Mesothelial cell of epicardium (in vitro differentiated cells): Measurements from ENCODE around the gene ROBO2. TPM values are rescaled to one million over a fixed set of nuclear protein-coding genes. Genes with fewer than 3 reads are reported as not detected.

Experiments used
- DNase-seq, 2 experiments: peaks; one replicate each; pipeline ENCODE4 v3.0.0; 2021; ENCODE audit warnings: low spot score in 2 of 2; ENCODE audit not compliant: unreplicated experiment in 2 of 2
- H3K27ac Mint-ChIP-seq: 2 replicates; pipeline ENCODE4 v1.8.0; 2021; ENCODE audit warnings: mixed read lengths
- H3K27me3 Mint-ChIP-seq: 2 replicates; pipeline ENCODE4 v1.8.0; 2021; ENCODE audit warnings: low read depth, mixed read lengths
- H3K36me3 Mint-ChIP-seq: 2 replicates; pipeline ENCODE4 v1.8.0; 2021; ENCODE audit warnings: mixed read lengths
- H3K4me1 Mint-ChIP-seq: 2 replicates; pipeline ENCODE4 v1.8.0; 2021; ENCODE audit warnings: mixed read lengths
- H3K4me3 Mint-ChIP-seq: 2 replicates; pipeline ENCODE4 v1.8.0; 2021; ENCODE audit warnings: mild to moderate bottlenecking, moderate library complexity, mixed read lengths
- H3K9me3 Mint-ChIP-seq: 2 replicates; pipeline ENCODE4 v1.8.0; 2021; ENCODE audit warnings: mixed read lengths
- CTCF ChIP-seq: fragments of 200-600 bp; sonication (generic); IDR thresholded peaks from one replicate; pipeline ENCODE4 v1.5.0; 2021; ENCODE audit warnings: antibody characterized with exemption; ENCODE audit not compliant: unreplicated experiment
- total RNA-seq: library from RNA; stranded (reverse); gene quantifications from 3 replicates; pipeline ENCODE4 v1.2.1, GENCODE V29; 2021

The ROBO2 gene
- total RNA-seq, 1 donor from 2014 or later: 82.3 TPM

DNA sequence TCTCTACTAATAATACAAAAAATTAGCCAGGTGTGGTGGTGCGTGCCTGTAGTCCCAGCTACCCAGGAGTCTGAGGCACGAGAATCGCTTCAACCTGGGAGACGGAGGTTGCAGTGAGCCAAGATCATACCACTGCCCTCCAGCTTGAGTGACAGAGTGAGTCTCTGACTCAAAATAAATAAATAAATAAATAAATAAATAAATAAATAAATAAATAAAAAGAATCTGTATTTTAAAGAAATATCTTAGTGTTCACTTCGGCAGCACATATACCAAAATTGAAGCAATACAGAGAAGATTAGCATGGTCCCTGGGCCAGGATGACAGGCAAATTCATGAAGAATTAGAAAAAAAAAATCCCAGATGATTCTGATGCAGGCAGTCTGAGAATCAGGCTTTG, 51.9 kb downstream of the ROBO2 start:
- no peak for DNase-seq
- Mint-ChIP-seq H3K36me3 (no peaks in the 10 kb centered on the region), H3K27ac (no peak overlapping the region)

GRCh38 chr3:77093101-77093500, 53.2 kb downstream of the ROBO2 start:
- DNase-seq: no peak
- TF ChIP-seq CTCF: no peak
- Mint-ChIP-seq H3K36me3 (peaks cover 5% of the 10 kb centered on the region), H3K4me3 (no peak overlapping the region), H3K27ac (no peak overlapping the region), H3K4me1 (peaks cover 8% of the 10 kb centered on the region), H3K9me3 (peaks cover 17% of the 10 kb centered on the region), H3K27me3 (no peaks in the 10 kb centered on the region)

More for the DNA sequence above, 51.9 kb downstream of the ROBO2 start:
- H3K4me3 Mint-ChIP-seq: no peak overlapping the region
- no peaks in the 10 kb centered on the region for H3K27me3 Mint-ChIP-seq
- H3K4me1 Mint-ChIP-seq: peaks cover 8% of the 10 kb centered on the region
- peaks cover 11% of the 10 kb centered on the region for H3K9me3 Mint-ChIP-seq
- no peak for TF ChIP-seq CTCF

DNA sequence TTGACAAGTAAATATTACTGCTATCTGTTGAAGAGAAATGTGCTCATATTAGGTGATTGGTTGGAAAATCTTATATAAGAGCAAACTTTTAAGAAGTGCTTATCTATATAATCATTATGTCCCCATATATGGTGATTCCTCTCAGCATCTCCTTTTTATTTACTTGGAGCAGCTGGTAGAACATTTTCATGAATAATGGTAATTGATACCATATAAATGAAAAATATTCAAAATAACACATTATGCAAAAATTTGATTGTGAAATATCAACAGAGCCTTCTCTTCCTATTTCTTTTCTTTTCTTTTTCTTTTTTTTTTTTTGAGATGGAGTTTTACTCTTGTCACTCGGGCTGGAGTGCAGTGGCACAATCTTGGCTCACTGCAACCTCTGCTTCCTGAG, 56.2 kb downstream of the ROBO2 start:
- peaks cover 11% of the 10 kb centered on the region for H3K9me3 Mint-ChIP-seq
- no peak overlapping the region for H3K4me3 Mint-ChIP-seq
- no peak for TF ChIP-seq CTCF
- DNase-seq: no peak
- peaks cover 3% of the 10 kb centered on the region for H3K4me1 Mint-ChIP-seq
- peaks cover 9% of the 10 kb centered on the region for H3K36me3 Mint-ChIP-seq
- no peak overlapping the region for H3K27ac Mint-ChIP-seq
- no peaks in the 10 kb centered on the region for H3K27me3 Mint-ChIP-seq

DNA sequence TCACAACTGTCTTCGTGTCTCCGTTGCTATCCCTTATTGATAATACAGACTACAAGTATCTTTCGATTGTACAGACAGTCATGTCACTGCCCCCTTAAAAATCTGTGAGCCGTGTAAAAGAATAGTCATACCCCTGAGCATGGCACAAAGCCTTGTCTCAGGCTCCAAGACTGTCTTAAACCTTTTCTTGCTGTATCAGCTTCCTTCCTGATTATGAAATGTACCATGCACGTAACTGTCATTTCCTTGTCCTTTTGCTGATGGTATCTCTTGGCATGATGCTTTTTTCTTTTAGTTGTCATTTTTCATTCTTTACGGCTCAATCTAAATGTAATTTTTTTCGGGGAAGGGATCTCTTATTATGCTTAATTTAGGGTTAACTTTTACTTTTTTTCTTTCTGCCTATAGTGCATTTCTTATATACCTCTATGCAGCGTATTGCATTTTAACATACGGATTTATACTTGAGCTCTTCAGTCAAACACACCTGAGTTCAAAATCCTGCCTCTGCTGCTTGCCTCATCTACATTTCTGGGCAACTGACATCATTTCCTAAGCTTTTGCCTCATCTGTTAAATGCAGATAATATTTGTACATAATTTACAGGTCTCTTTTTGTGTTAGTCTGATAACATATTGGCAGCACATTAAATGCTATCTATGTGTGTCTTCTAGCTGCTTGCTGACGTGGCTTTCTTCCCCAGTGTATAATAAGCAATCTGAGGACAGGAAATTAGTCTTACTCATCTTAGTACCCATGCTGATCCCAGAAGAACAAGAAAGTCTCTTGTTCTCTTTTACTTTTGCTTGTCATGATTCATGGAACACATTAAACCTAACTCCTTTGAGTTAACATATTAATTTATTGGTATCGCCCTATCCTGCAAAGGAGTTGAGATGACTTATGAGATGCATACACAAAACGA, 57.3 kb downstream of the ROBO2 start:
- peaks cover 11% of the 10 kb centered on the region for H3K9me3 Mint-ChIP-seq
- peaks cover 3% of the 10 kb centered on the region for H3K4me1 Mint-ChIP-seq
- no peak overlapping the region for H3K27ac Mint-ChIP-seq
- H3K4me3 Mint-ChIP-seq: no peak overlapping the region
- H3K36me3 Mint-ChIP-seq: peaks cover 9% of the 10 kb centered on the region
- TF ChIP-seq CTCF: no peak
- H3K27me3 Mint-ChIP-seq: no peaks in the 10 kb centered on the region
- no peak for DNase-seq

DNA sequence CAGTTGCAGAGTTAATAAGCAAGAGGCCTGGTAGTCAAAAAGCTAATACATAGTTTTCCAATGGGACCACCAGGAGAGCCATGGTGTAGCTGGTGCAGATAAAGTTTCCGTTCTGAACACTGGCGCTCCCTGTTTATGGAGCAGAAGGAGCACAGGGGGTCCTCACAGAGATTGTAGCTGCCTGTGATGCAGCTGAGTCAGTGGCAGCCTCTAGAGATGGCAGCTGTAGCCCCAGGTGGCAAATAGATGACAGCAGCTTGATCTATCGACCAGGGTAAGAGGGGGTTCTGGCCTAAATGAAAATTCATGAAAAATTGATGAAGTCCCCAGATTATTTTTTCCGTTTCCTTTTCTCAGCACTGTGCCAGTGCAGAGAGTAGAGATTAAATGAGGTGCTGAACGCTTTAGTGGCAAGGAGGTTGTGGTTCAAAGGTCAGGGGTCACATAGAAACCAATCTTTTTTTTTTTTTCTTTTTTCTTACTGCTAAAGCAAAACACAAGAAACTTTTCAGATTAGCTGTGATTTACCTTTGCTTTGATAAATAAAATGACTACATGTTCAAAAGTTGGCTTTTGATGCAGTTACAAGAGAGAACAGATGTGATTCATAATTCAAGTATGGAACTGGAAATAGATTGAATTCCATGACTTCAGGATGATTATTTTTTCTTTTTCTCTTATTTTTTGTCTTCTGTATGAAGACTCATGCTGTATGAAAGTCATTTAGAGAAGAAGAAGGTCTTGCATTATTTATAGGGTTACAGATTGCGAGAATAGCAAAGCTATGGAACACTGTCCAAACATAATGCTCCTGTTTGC, 63.3 kb downstream of the ROBO2 start:
- no peak overlapping the region for H3K27ac Mint-ChIP-seq
- no peak for TF ChIP-seq CTCF
- H3K36me3 Mint-ChIP-seq: peaks cover 4% of the 10 kb centered on the region
- H3K4me3 Mint-ChIP-seq: no peak overlapping the region
- DNase-seq: no peak
- H3K4me1 Mint-ChIP-seq: no peaks in the 10 kb centered on the region
- H3K27me3 Mint-ChIP-seq: no peaks in the 10 kb centered on the region
- H3K9me3 Mint-ChIP-seq: no peaks in the 10 kb centered on the region
